Sigmoid colon (tissue), 3 donors: ENCODE results near the gene DYRK1A.

Experiments
- CTCF ChIP-seq, 4 experiments: fragments of 450-650 bp in 3 of 4; fragments of 200-600 bp in 1 of 4; IDR thresholded peaks; one replicate each; pipeline ENCODE4 v1.5.1; 2016 to 2019; ENCODE audit warnings: antibody characterized with exemption in 4 of 4, mild to moderate bottlenecking in 3 of 4, moderate library complexity in 2 of 4
- POLR2A ChIP-seq, 2 donors: fragments of 450-650 bp; IDR thresholded peaks; one replicate each; pipeline ENCODE4 v1.6.1; 2016; ENCODE audit warnings: antibody characterized with exemption in 2 of 2, mild to moderate bottlenecking in 2 of 2, moderate library complexity in 2 of 2

- TF ChIP-seq POLR2A (IDR thresholded peaks at IDR 0.05), result no peak
- no peak for TF ChIP-seq CTCF (IDR thresholded peaks at IDR 0.05)
Measured at GRCh38 chr21:37421306-37421705, 54.7 kb downstream of the DYRK1A start.
